ENCODE measurements around the gene SUPT3H. TPM values are rescaled to one million over a fixed set of nuclear protein-coding genes. Genes with fewer than 3 reads are reported as not detected.

SUPT3H gene
- total and polyA plus RNA-seq, 2 of the 8 experiments (the other 6 are each of a cell fraction or from before 2014, with no cell fraction given), result 18.8 to 23.0 TPM

- no peak for TF ChIP-seq CHD7 (IDR thresholded peaks at IDR 0.05; ENCODE audit: insufficient replicate concordance, low read length)
- TF ChIP-seq ZNF274 (IDR thresholded peaks at IDR 0.05; ENCODE audit: borderline replicate concordance, extremely low read depth, low read length), result no peak
- TF ChIP-seq RBBP5 (IDR thresholded peaks at IDR 0.05; ENCODE audit: borderline replicate concordance, low read depth, low read length), result no peak
- TF ChIP-seq YY1 (IDR thresholded peaks at IDR 0.05; ENCODE audit: low read depth, low read length), result no peak
- no peak for TF ChIP-seq SIRT6 (IDR thresholded peaks at IDR 0.05; ENCODE audit: low read length)
Measured at GRCh38 chr6:44779130-44779826, 598.5 kb downstream of the SUPT3H start (continued).
